Stimulated activated CD4-positive, alpha-beta T cell treated with anti-CD3 and anti-CD28 coated beads, TNF-alpha, amount 100 ng/mL, for 4 hours (primary cell): ENCODE results near the gene FOXL3.
"Not testable (repeated sequence)": the region's sequence is repeated elsewhere in the genome, so short reads cannot be mapped to it uniquely, and the experiment has no call there.

Experiments
- DNase-seq, 3 experiments: peaks; one replicate each; pipeline ENCODE4 v3.0.0-alpha.2; 2020; ENCODE audit warnings: low read depth in 3 of 3

Gene FOXL3

GRCh38 chr7:289209-289755 is 688 bp upstream of the FOXL3 start:
- DNase-seq = no peak

GRCh38 chr7:290554-291372 is 793 bp downstream of the FOXL3 start:
- no peak for DNase-seq

GRCh38 chr7:291373-292092 is 1.6 kb downstream of the FOXL3 start:
- DNase-seq = no peak

- DNase-seq = no peak
These were observed 2.3 kb downstream of the FOXL3 start for GRCh38 chr7:292226-292625.

- no peak for DNase-seq
These were observed 2.9 kb downstream of the FOXL3 start for GRCh38 chr7:292826-293225.

- no peak for DNase-seq
These were observed 3.9 kb downstream of the FOXL3 start for GRCh38 chr7:293681-294439.

GRCh38 chr7:294440-295154 is 4.6 kb downstream of the FOXL3 start:
- no peak for DNase-seq

GRCh38 chr7:295155-296154 is 5.5 kb downstream of the FOXL3 start:
- no peak for DNase-seq

- DNase-seq = no peak
These were observed 6.5 kb downstream of the FOXL3 start for GRCh38 chr7:296373-296945.

- DNase-seq = not testable (repeated sequence)
These were observed 7.2 kb downstream of the FOXL3 start for GRCh38 chr7:297141-297540.

- no peak for DNase-seq
These were observed 7.8 kb downstream of the FOXL3 start for GRCh38 chr7:297611-298374.

- DNase-seq = no peak
These were observed 8.4 kb downstream of the FOXL3 start for GRCh38 chr7:298375-298702.

- no peak for DNase-seq
These were observed 8.8 kb downstream of the FOXL3 start for GRCh38 chr7:298743-299142.

GRCh38 chr7:299169-299568 is 9.2 kb downstream of the FOXL3 start:
- DNase-seq = no peak

GRCh38 chr7:299628-300027 is 9.7 kb downstream of the FOXL3 start:
- no peak for DNase-seq

GRCh38 chr7:300048-300447 is 10.1 kb downstream of the FOXL3 start:
- no peak for DNase-seq

- DNase-seq = no peak
These were observed 10.7 kb downstream of the FOXL3 start for GRCh38 chr7:300546-301290.

GRCh38 chr7:301291-302053 is 11.5 kb downstream of the FOXL3 start:
- no peak for DNase-seq
